ENCODE measurements around the gene CCNC. TPM values are rescaled to one million over a fixed set of nuclear protein-coding genes. Genes with fewer than 3 reads are reported as not detected.

CCNC gene
- 100 and 134 TPM in 2 replicates for total RNA-seq

GRCh38 chr6:99568103-99568933, at the start of gene CCNC:
TSS of gene CCNC (minus strand) at chr6:99568660. CDS start at chr6:99568527, 133 bp downstream.

GRCh38 chr6:99606656-99607415, 38.4 kb upstream of the CCNC start, which contains the start of gene PRDM13:
TSS of gene PRDM13 (plus strand) at chr6:99606833. CDS start at chr6:99607035, 202 bp downstream.

Other genes with a start within 250 kb of the CCNC start
- gene FAXC, start 219.0 kb downstream of the CCNC start, total RNA-seq, result 1.1 and 2.6 TPM in 2 replicates
- gene COQ3, start 174.5 kb downstream of the CCNC start, total RNA-seq, result 5.5 and 7.3 TPM in 2 replicates
- 35.7 and 81.0 TPM in 2 replicates for gene PNISR, start 143.4 kb downstream of the CCNC start, total RNA-seq
- gene USP45, start 53.2 kb downstream of the CCNC start, total RNA-seq, result 23.1 and 30.2 TPM in 2 replicates
- gene PRDM13, start 38.2 kb upstream of the CCNC start, total RNA-seq, result not detected in 2 replicates

Measured in epithelial cell of umbilical artery (primary cell).